ENCODE results near the gene ZNF521. TPM values are rescaled to one million over a fixed set of nuclear protein-coding genes. Genes with fewer than 3 reads are reported as not detected.

Gene ZNF521
- 10 to 100 TPM; 12.7 to 41.5 TPM for total RNA-seq

- Histone ChIP-seq H3K27ac (peak within 1 kb of the TSS; percentile 66 to 70), H3K9me3 (no peaks in the 10 kb centered on the region), H3K4me1 (replicated peaks) (no peaks in the 10 kb centered on the region), H3K27me3 (replicated peaks; ENCODE audit: insufficient read depth) (no peaks in the 10 kb centered on the region), H3K36me3 (no peaks in the 10 kb centered on the region), H3K4me3 (peak within 1 kb of the TSS; percentile 43 to 55)
- intact Hi-C loops (cut with DNase I), result loop anchor here (5.0 to 10.0 kb wide), 2 partner anchors 103 to 475 kb away; no protein-coding TSS in a partner anchor
- WGBS, result 2% methylated on average over 91 of the region's 91 CpGs
- TF ChIP-seq CTCF (IDR thresholded peaks at IDR 0.05), result no peak
- peak; percentile 59 for TF ChIP-seq POLR2AphosphoS5 (IDR thresholded peaks at IDR 0.05)
- TF ChIP-seq POLR2A (IDR thresholded peaks at IDR 0.05), result no peak
- peak; percentile 72 for DNase-seq (ENCODE audit: low spot score)
These were observed at the start of gene ZNF521 for GRCh38 chr18:25351777-25352628. ZNF521 (minus strand) TSS chr18:25352166; CDS start chr18:25350946, 1,220 bp downstream.

GRCh38 chr18:25399554-25399953 is 47.6 kb upstream of the ZNF521 start:
- Histone ChIP-seq H3K9me3 (no peaks in the 10 kb centered on the region), H3K27me3 (replicated peaks; ENCODE audit: insufficient read depth) (no peaks in the 10 kb centered on the region), H3K27ac (no peak overlapping the region), H3K4me1 (replicated peaks) (no peaks in the 10 kb centered on the region), H3K4me3 (no peak overlapping the region), H3K36me3 (no peaks in the 10 kb centered on the region)
- no peak for TF ChIP-seq CTCF (IDR thresholded peaks at IDR 0.05)
- no peak for TF ChIP-seq POLR2A (IDR thresholded peaks at IDR 0.05)
- no peak for TF ChIP-seq POLR2AphosphoS5 (IDR thresholded peaks at IDR 0.05)
- intact Hi-C loops (cut with DNase I), result no loop called here
- DNase-seq (ENCODE audit: low spot score), result no peak

- intact Hi-C loops (cut with DNase I), result no loop called here
- no peaks in the 10 kb centered on the region for H3K27me3 ChIP-seq (replicated peaks; ENCODE audit: insufficient read depth)
- no peak overlapping the region for H3K4me3 ChIP-seq
- H3K9me3 ChIP-seq, result no peaks in the 10 kb centered on the region
- H3K27ac ChIP-seq, result no peak overlapping the region
- H3K4me1 ChIP-seq (replicated peaks), result no peaks in the 10 kb centered on the region
- H3K36me3 ChIP-seq, result no peaks in the 10 kb centered on the region
- no peak for DNase-seq (ENCODE audit: low spot score)
- TF ChIP-seq POLR2AphosphoS5 (IDR thresholded peaks at IDR 0.05) (no peak), POLR2A (IDR thresholded peaks at IDR 0.05) (no peak), CTCF (IDR thresholded peaks at IDR 0.05) (no peak)
These were observed 40.2 kb upstream of the ZNF521 start for GRCh38 chr18:25392192-25392591.

GRCh38 chr18:25373432-25374179 is 21.6 kb upstream of the ZNF521 start:
- Histone ChIP-seq H3K27me3 (replicated peaks; ENCODE audit: insufficient read depth) (no peaks in the 10 kb centered on the region), H3K9me3 (no peaks in the 10 kb centered on the region), H3K36me3 (no peaks in the 10 kb centered on the region), H3K27ac (no peak overlapping the region), H3K4me3 (no peak overlapping the region), H3K4me1 (replicated peaks) (no peaks in the 10 kb centered on the region)
- no peak for TF ChIP-seq CTCF (IDR thresholded peaks at IDR 0.05)
- no peak for TF ChIP-seq POLR2A (IDR thresholded peaks at IDR 0.05)
- no peak for TF ChIP-seq POLR2AphosphoS5 (IDR thresholded peaks at IDR 0.05)
- WGBS, result 28% methylated on average over 2 of the region's 2 CpGs
- DNase-seq (ENCODE audit: low spot score), result no peak
- intact Hi-C loops (cut with DNase I), result no loop called here
